AG04449 (cell line): ENCODE measurements around the gene KRTAP2-2.
"Not testable (repeated sequence)": the region's sequence is repeated elsewhere in the genome, so short reads cannot be mapped to it uniquely, and the experiment has no call there.

Source experiments
- CTCF ChIA-PET: fragments of 350-600 bp; formaldehyde crosslinking; extraction: SDS; loops from one replicate; lab custom pipeline; 2021; ENCODE audit warnings: antibody characterized with exemption; lab: Yijun Ruan, JAX
- POLR2A ChIA-PET: fragments of 400-600, 350-600 bp; formaldehyde crosslinking; extraction: SDS; loops from one replicate; lab custom pipeline; 2020; ENCODE audit warnings: antibody characterized with exemption, inconsistent platforms; lab: Yijun Ruan, JAX
- DNase-seq: peaks from one replicate; pipeline ENCODE4 v3.0.0-alpha.2; 2010; ENCODE audit warnings: low read depth, low spot score
- H3K4me3 ChIP-seq: 2 replicates; pipeline ENCODE4 v1.5.1; 2011; ENCODE audit warnings: low read depth, mild to moderate bottlenecking, control low read depth, low read length
- TF ChIP-seq, protein P1 (sequence below): IDR thresholded peaks from one replicate; pipeline ENCODE4 v1.5.1; 2011; ENCODE audit warnings: mild to moderate bottlenecking, moderate library complexity, low read length, control low read depth, inconsistent platforms; ENCODE audit not compliant: insufficient read depth; ENCODE audit errors: missing control alignments

Gene KRTAP2-2

DNA sequence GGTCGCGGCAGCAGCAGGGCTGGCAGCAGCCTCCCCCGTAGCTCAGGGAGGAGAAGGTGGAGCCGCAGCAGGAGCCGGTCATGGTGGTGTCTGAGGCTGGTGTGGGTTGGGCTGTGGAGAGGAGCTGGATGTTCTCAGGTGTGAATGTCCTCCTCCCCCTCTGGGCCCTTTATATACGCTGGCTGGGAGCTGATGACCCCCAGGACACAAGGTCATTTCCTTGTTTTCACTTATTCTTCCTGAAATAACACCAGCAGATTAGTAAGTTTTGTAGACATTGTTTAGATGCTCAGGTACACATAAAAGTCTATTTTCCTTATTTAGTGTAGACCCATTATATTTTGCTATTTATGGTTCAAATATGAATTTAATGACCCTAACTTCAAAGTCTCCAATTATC is at the start of gene KRTAP2-2:
KRTAP2-2 (minus strand) TSS at position 101 of the 400 bp plus-strand sequence; CDS start at position 82, 19 bp downstream.
- DNase-seq, H3K4me3 ChIP-seq, POLR2A ChIA-PET: not testable (repeated sequence)
- CTCF ChIA-PET = interaction anchor here (1.5 kb wide), 1 partner anchor 494 kb away, joined by 7 read pairs; no protein-coding TSS in a partner anchor

DNA sequence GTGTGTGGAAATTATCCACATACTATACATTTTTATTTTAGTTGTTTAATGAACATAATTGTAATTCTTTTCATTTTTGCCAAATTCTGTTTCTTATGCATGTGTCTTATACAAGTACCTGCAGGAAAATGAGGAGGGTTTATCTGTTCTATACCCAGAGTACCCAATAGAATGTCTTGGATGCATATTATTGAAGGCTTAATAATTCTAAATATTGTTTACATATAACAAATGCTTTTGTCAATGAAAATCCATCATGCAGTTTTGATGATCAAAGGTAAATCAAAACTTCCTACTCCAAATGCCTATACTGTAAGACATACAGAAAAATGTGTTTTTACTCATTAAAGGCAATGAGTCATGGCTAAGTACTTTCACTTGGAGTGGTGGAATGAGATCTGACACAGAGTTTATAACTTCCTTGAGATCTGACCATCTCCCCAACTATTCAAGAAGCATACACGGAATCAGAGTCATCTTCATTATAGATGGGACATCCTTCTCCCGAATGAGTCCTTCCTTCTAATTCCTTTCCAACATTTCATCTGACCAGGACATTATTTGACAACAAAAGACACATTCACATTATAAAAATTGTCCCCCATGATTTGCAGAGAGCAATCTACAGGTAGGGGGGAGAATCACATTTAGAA is 49.5 kb upstream of the KRTAP2-2 start:
- POLR2A ChIA-PET, DNase-seq, H3K4me3 ChIP-seq: not testable (repeated sequence)
- CTCF ChIA-PET = interaction anchor here (1.0 to 2.0 kb wide), 2 partner anchors 195 to 445 kb away, joined by 3 to 5 read pairs; no protein-coding TSS in a partner anchor

GRCh38 chr17:41103896-41104295 is 48.9 kb upstream of the KRTAP2-2 start:
- POLR2A ChIA-PET = interaction anchor here (0.7 kb wide), 1 partner anchor 9 kb away, joined by 3 read pairs; no protein-coding TSS in a partner anchor

DNA sequence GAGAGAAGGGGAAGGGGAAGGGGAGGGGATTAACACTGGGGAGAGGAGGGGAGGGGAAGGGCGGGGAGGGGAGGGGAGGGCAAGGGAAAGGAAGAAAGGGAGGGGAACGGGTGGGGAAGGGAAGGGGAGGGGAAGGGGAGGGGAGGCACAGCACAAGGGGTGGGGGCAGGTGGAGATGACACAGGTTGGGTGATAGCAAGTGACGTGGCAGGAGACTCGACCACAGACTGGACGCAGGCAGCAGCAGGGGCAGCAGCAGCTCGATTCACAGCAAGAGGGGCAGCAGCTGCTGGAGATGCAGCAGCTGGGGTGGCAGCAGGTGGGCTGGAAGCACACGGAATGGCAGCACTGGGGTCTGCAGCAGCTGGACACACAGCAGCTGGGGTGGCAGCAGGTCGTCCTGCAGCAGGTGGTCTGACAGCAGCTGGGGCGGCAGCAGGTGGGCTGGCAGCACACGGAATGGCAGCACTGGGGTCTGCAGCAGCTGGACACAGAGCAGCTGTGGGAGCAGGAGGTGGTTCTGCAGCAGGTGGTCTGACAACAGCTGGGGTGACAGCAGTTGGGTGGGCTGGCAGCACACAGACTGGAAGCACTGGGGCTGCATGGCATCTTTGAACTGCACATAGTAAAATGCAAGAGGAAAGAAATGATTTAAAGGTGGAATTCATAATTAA is 46.7 kb upstream of the KRTAP2-2 start, which contains the start of gene KRTAP4-16:
KRTAP4-16 (minus strand) TSS at position 624 of the 674 bp plus-strand sequence; CDS start at position 624, 0 bp downstream.
- peak within 1 kb of the TSS; percentile 33 for H3K4me3 ChIP-seq
- no peak for DNase-seq
- POLR2A ChIA-PET = no interaction called here
- CTCF ChIA-PET = no interaction called here
- TF ChIP-seq, protein P1, sequence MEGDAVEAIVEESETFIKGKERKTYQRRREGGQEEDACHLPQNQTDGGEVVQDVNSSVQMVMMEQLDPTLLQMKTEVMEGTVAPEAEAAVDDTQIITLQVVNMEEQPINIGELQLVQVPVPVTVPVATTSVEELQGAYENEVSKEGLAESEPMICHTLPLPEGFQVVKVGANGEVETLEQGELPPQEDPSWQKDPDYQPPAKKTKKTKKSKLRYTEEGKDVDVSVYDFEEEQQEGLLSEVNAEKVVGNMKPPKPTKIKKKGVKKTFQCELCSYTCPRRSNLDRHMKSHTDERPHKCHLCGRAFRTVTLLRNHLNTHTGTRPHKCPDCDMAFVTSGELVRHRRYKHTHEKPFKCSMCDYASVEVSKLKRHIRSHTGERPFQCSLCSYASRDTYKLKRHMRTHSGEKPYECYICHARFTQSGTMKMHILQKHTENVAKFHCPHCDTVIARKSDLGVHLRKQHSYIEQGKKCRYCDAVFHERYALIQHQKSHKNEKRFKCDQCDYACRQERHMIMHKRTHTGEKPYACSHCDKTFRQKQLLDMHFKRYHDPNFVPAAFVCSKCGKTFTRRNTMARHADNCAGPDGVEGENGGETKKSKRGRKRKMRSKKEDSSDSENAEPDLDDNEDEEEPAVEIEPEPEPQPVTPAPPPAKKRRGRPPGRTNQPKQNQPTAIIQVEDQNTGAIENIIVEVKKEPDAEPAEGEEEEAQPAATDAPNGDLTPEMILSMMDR = no peak

More at GRCh38 chr17:41103896-41104295, 48.9 kb upstream of the KRTAP2-2 start:
- H3K4me3 ChIP-seq = no peak overlapping the region
- DNase-seq = no peak
- CTCF ChIA-PET = interaction anchor here (1.0 kb wide), 1 partner anchor 445 kb away, joined by 3 read pairs; no protein-coding TSS in a partner anchor
- TF ChIP-seq, protein P1 = no peak

DNA sequence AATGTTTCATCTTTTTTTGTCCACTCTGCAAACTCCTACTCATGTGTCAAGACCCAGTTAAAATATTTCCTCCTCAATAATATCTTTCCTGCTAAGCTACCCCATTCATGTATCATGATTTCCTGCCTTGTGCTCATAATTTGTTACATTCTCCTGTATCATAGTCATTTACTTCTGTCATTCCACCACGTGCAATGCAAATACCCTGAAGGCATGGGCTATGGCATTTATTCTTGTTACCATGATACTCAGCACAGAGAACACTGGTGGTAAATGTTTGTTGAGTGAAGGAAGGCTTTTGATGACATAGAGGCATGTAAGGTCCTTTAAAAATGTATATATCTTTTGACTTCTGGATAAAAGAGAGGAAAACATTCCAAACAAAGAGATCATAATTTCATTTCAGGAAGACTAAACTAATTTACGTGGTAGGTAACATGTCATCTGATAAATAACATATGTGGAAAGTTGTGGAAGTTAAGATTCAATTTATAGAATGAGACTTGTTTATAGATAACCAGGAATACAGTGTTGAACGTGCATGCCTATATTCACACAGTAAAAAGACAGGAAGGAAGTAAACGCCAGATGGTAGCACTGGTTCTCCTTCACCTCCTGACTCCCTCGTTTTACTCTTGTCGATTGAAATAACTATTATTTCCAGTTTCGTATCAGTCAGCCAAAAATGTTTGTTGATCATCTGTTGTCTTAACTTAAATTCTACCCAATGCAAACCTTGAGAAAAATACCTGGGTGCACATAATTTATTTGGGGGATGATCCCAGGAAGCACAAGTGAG is 44.9 kb upstream of the KRTAP2-2 start:
- DNase-seq, CTCF ChIA-PET, POLR2A ChIA-PET, H3K4me3 ChIP-seq: not testable (repeated sequence)

- DNase-seq = no peak
- POLR2A ChIA-PET = no interaction called here
- H3K4me3 ChIP-seq = no peak overlapping the region
- CTCF ChIA-PET = no interaction called here
- TF ChIP-seq, protein P1 = no peak
Observed at GRCh38 chr17:41098481-41098880, 43.5 kb upstream of the KRTAP2-2 start.

DNA sequence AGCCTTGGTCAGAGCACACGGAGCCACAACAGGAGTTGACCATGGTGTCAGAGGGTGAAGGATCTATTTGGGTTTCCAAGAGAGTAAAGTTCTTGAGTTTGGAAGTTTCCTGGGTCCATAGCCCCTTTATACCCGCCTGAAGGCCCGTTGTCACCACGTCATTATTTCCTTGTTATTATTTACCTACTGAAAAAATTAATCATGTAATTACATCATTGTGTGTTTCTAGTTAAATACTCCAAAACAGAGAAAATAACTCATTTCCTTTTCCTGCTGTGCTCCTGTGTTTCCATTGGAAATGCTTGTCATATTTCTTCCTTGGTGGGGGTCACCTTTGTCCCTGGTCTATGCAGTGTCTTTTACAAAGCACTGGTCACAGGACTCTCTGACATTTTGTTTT is 43.0 kb upstream of the KRTAP2-2 start, which contains the start of gene KRTAP4-8:
KRTAP4-8 (minus strand) TSS at position 101 of the 400 bp plus-strand sequence; CDS start at position 43, 58 bp downstream.
- H3K4me3 ChIP-seq = no peak within 1 kb of the TSS
- ChIA-PET POLR2A (no interaction called here), CTCF (no interaction called here)
- TF ChIP-seq, protein P1 = no peak
- DNase-seq = no peak
